Gastrocnemius medialis (tissue), 4 donors: ENCODE measurements around the gene SPIRE1. TPM values are rescaled to one million over a fixed set of nuclear protein-coding genes. Genes with fewer than 3 reads are reported as not detected.

Experiments
- ATAC-seq, 2 donors: fragments of 150-250 bp; one replicate each; pipeline ENCODE4 v1.9.1; 2016
- DNase-seq, 2 donors: peaks; one replicate each; pipeline ENCODE4 v3.0.0-alpha.2; 2019
- H3K27ac ChIP-seq, 4 donors: fragments of 200-600 bp; sonication (generic); 1 replicate in 1 of 4; 2 replicates in 3 of 4; pipeline ENCODE4 v1.5.1; 2016 to 2018; ENCODE audit warnings: mild to moderate bottlenecking in 2 of 4, moderate library complexity in 1 of 4
- H3K27me3 ChIP-seq, 3 donors: fragments of 200-600 bp; sonication (generic) in 2 of 3; 1 replicate in 1 of 3; 2 replicates in 2 of 3; pipeline versions ENCODE4 v1.5.1 to v1.6.0; 2016 to 2019; ENCODE audit warnings: mild to moderate bottlenecking in 1 of 3, moderate library complexity in 1 of 3
- H3K36me3 ChIP-seq, 2 donors: fragments of 200-600 bp; sonication (generic) in 1 of 2; one replicate each; pipeline ENCODE4 v1.5.1; 2017 to 2018
- H3K4me1 ChIP-seq, 2 donors: fragments of 200-600 bp; sonication (generic) in 1 of 2; one replicate each; pipeline ENCODE4 v1.5.1; 2016 to 2017; ENCODE audit warnings: mild to moderate bottlenecking in 2 of 2
- H3K4me3 ChIP-seq, 4 donors: fragments of 200-600 bp; sonication (generic) in 3 of 4; 1 replicate in 1 of 4; 2 replicates in 3 of 4; pipeline ENCODE4 v1.5.1; 2016 to 2019; ENCODE audit warnings: mild to moderate bottlenecking in 2 of 4
- H3K9me3 ChIP-seq, 3 donors: fragments of 200-600 bp; sonication (generic) in 2 of 3; 1 replicate in 1 of 3; 2 replicates in 2 of 3; pipeline ENCODE4 v1.5.1; 2016 to 2019
- POLR2A ChIP-seq, 2 donors: fragments of 450-650 bp; IDR thresholded peaks; one replicate each; pipeline ENCODE4 v1.6.1; 2017; ENCODE audit warnings: antibody characterized with exemption in 2 of 2, mild to moderate bottlenecking in 2 of 2, moderate library complexity in 2 of 2
- in situ Hi-C, 4 donors: fragments of 200-750 bp; cut with MboI; loops; one replicate each; pipeline versions ENCODE4 v1.15.0 to v1.8.0; 2017; ENCODE audit warnings: low sequenced_read_pairs in 4 of 4
- intact Hi-C: fragments of 100-400 bp; cut with DNase I; formaldehyde crosslinking; loops from one replicate; pipeline ENCODE4 v1.15.1; 2023; ENCODE audit warnings: low total_unique reads
- total RNA-seq, 4 donors: library from RNA; depleted of rRNA; stranded (reverse); fragments of >200 nt; gene quantifications; one replicate each; pipeline versions ENCODE4 v1.1.0 to v1.2.3, GENCODE V29; 2016
- TF ChIP-seq, protein P1 (sequence below), 5 experiments: fragments of 450-650 bp in 3 of 5; fragments of 200-600 bp in 2 of 5; sonication (generic) in 2 of 5; IDR thresholded peaks in 4 of 5; conservative IDR thresholded peaks in 1 of 5; 1 replicate in 4 of 5; 2 replicates in 1 of 5; pipeline ENCODE4 v1.5.1; 2016 to 2019; ENCODE audit warnings: antibody characterized with exemption in 5 of 5, mild to moderate bottlenecking in 3 of 5, moderate library complexity in 3 of 5

The SPIRE1 gene
- total RNA-seq, 4 donors from 2014 or later = 48.3 to 82.7 (median 55.1) TPM

GRCh38 chr18:12478269-12479047, 179.4 kb downstream of the SPIRE1 start:
- intact Hi-C loops (no loop called here), in situ Hi-C loops (no loop called here)
- H3K27me3 ChIP-seq = no peaks in the 10 kb centered on the region
- no peak overlapping the region for H3K4me3 ChIP-seq
- no peak overlapping the region for H3K27ac ChIP-seq
- no peaks in the 10 kb centered on the region for H3K9me3 ChIP-seq
- DNase-seq (no peak), ATAC-seq (no peak)
- no peaks in the 10 kb centered on the region for H3K4me1 ChIP-seq
- no peak for TF ChIP-seq POLR2A (IDR thresholded peaks at IDR 0.05)
- TF ChIP-seq, protein P1, sequence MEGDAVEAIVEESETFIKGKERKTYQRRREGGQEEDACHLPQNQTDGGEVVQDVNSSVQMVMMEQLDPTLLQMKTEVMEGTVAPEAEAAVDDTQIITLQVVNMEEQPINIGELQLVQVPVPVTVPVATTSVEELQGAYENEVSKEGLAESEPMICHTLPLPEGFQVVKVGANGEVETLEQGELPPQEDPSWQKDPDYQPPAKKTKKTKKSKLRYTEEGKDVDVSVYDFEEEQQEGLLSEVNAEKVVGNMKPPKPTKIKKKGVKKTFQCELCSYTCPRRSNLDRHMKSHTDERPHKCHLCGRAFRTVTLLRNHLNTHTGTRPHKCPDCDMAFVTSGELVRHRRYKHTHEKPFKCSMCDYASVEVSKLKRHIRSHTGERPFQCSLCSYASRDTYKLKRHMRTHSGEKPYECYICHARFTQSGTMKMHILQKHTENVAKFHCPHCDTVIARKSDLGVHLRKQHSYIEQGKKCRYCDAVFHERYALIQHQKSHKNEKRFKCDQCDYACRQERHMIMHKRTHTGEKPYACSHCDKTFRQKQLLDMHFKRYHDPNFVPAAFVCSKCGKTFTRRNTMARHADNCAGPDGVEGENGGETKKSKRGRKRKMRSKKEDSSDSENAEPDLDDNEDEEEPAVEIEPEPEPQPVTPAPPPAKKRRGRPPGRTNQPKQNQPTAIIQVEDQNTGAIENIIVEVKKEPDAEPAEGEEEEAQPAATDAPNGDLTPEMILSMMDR (IDR thresholded peaks at IDR 0.05 in 4 of 5, conservative IDR thresholded peaks at IDR 0.05 in 1 of 5) = no peak
- no peaks in the 10 kb centered on the region for H3K36me3 ChIP-seq

DNA sequence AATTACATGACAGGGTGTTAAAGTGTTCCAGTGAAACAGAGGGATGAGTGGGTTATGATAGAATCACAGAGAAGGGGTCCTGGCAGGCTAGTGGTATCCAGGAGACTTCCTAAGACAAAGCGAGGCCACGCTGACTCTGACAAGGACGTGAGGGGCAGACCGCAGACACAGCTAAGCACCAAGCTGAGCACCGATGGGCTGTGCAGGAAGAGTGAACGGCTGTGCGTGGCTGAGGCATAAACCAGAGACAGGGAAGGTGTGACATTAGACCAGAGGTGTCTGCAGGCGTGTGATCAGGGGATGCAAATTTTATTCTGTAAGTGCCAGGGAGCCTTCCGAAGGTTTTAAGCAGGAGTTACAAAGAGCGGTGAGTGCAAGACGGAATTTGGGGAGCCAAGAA, 180.3 kb downstream of the SPIRE1 start:
- no peak overlapping the region for H3K27ac ChIP-seq
- TF ChIP-seq, protein P1 (IDR thresholded peaks at IDR 0.05 in 4 of 5, conservative IDR thresholded peaks at IDR 0.05 in 1 of 5) = no peak
- no peak for TF ChIP-seq POLR2A (IDR thresholded peaks at IDR 0.05)
- intact Hi-C loops (no loop called here), in situ Hi-C loops (no loop called here)
- ATAC-seq = no peak
- H3K4me3 ChIP-seq = no peak overlapping the region
- no peaks in the 10 kb centered on the region for H3K9me3 ChIP-seq
- H3K4me1 ChIP-seq = no peaks in the 10 kb centered on the region
- no peaks in the 10 kb centered on the region for H3K36me3 ChIP-seq
- H3K27me3 ChIP-seq = no peaks in the 10 kb centered on the region
- no peak for DNase-seq

DNA sequence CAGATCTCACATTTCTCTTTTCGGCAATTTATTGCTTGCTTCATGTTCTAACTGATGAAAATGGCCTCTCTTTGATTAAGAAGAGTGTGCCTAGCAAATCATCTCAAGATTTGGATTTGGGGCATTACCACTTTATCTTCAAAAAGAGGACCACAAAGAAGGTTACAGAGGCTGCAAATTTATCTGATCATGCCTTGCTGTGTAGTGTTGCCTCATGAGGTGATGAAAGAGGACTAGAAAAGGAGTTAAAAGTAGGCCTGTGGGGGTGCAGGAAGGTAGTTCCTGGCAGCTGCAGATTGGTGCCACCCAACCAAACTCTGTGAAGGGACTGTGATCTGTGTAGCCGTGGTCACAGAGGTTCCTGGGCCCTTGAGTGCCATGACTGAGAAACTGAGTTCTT, 181.0 kb downstream of the SPIRE1 start:
- no peaks in the 10 kb centered on the region for H3K4me1 ChIP-seq
- H3K4me3 ChIP-seq = no peak overlapping the region
- in situ Hi-C loops = no loop called here
- TF ChIP-seq, protein P1 (IDR thresholded peaks at IDR 0.05 in 4 of 5, conservative IDR thresholded peaks at IDR 0.05 in 1 of 5) = no peak
- no peak for TF ChIP-seq POLR2A (IDR thresholded peaks at IDR 0.05)
- intact Hi-C loops = no loop called here
- no peaks in the 10 kb centered on the region for H3K36me3 ChIP-seq
- DNase-seq = no peak
- ATAC-seq = no peak
- no peaks in the 10 kb centered on the region for H3K27me3 ChIP-seq
- H3K9me3 ChIP-seq = no peaks in the 10 kb centered on the region
- no peak overlapping the region for H3K27ac ChIP-seq

- intact Hi-C loops = no loop called here
- in situ Hi-C loops = no loop called here
- H3K27me3 ChIP-seq = no peaks in the 10 kb centered on the region
- no peak for DNase-seq
- no peak for TF ChIP-seq POLR2A (IDR thresholded peaks at IDR 0.05)
- TF ChIP-seq, protein P1 (IDR thresholded peaks at IDR 0.05 in 4 of 5, conservative IDR thresholded peaks at IDR 0.05 in 1 of 5) = no peak
- no peak overlapping the region for H3K4me3 ChIP-seq
- no peaks in the 10 kb centered on the region for H3K36me3 ChIP-seq
- ATAC-seq = no peak
- no peak overlapping the region for H3K27ac ChIP-seq
- no peaks in the 10 kb centered on the region for H3K4me1 ChIP-seq
- H3K9me3 ChIP-seq = no peaks in the 10 kb centered on the region
Observed at GRCh38 chr18:12474876-12475275, 183.0 kb downstream of the SPIRE1 start.

GRCh38 chr18:12474146-12474545, 183.8 kb downstream of the SPIRE1 start:
- intact Hi-C loops (no loop called here), in situ Hi-C loops (no loop called here)
- DNase-seq (no peak), ATAC-seq (no peak)
- Histone ChIP-seq H3K9me3 (no peaks in the 10 kb centered on the region), H3K27me3 (no peaks in the 10 kb centered on the region), H3K4me1 (no peaks in the 10 kb centered on the region), H3K27ac (no peak overlapping the region), H3K36me3 (no peaks in the 10 kb centered on the region), H3K4me3 (no peak overlapping the region)
- no peak for TF ChIP-seq POLR2A (IDR thresholded peaks at IDR 0.05)
- TF ChIP-seq, protein P1 (IDR thresholded peaks at IDR 0.05 in 4 of 5, conservative IDR thresholded peaks at IDR 0.05 in 1 of 5) = no peak
